H1 (cell line): ENCODE results near the gene PIM1. TPM values are rescaled to one million over a fixed set of nuclear protein-coding genes. Genes with fewer than 3 reads are reported as not detected.

Source experiments
- CTCF ChIA-PET: fragments of 300-600 bp; sonication (Branson Sonifier 250); formaldehyde crosslinking; loops from one replicate; lab custom pipeline; 2021; ENCODE audit not compliant: partially characterized antibody; lab: Charles Lee
- POLR2A ChIA-PET: fragments of 300-600 bp; sonication (Branson Sonifier 250); formaldehyde crosslinking; loops from one replicate; lab custom pipeline; 2021; ENCODE audit warnings: inconsistent platforms; ENCODE audit not compliant: partially characterized antibody; lab: Charles Lee
- DNase-seq, 2 experiments: peaks; one replicate each; pipeline versions ENCODE4 v3.0.0 to v3.0.0-alpha.2; 2010 to 2022; ENCODE audit warnings: low spot score in 2 of 2, low read depth in 1 of 2, mixed read lengths in 1 of 2
- FAIRE-seq: peaks from 2 replicates; lab custom pipeline; 2011; peaks lifted over from hg19 to GRCh38; lab: Jason Lieb, UNC
- H2AFZ ChIP-seq: 2 replicates; pipeline ENCODE4 v1.8.1; 2012; ENCODE audit warnings: low read length, inconsistent platforms
- H2AK5ac ChIP-seq: 2 replicates; pipeline ENCODE4 v1.6.1; 2013; ENCODE audit warnings: low read depth, low read length
- H2BK120ac ChIP-seq: replicated peaks from 2 replicates; pipeline ENCODE3; 2013; ENCODE audit warnings: low read depth, low read length, inconsistent platforms
- H2BK12ac ChIP-seq: 2 replicates; pipeline ENCODE4 v1.6.1; 2013; ENCODE audit warnings: low read depth, low read length
- H2BK15ac ChIP-seq: 2 replicates; pipeline ENCODE4 v1.6.1; 2013; ENCODE audit warnings: low read length
- H2BK20ac ChIP-seq: 2 replicates; pipeline ENCODE4 v1.6.1; 2013; ENCODE audit warnings: low read length
- H2BK5ac ChIP-seq: 2 replicates; pipeline ENCODE4 v1.6.1; 2013; ENCODE audit warnings: low read depth, low read length
- H3K14ac ChIP-seq: 2 replicates; pipeline ENCODE4 v1.6.1; 2013; ENCODE audit warnings: inconsistent platforms; ENCODE audit not compliant: insufficient read length
- H3K18ac ChIP-seq: 2 replicates; pipeline ENCODE4 v1.6.1; 2013; ENCODE audit warnings: low read length; ENCODE audit errors: extremely low read depth
- H3K23ac ChIP-seq: 2 replicates; pipeline ENCODE4 v1.6.1; 2013; ENCODE audit warnings: inconsistent platforms; ENCODE audit not compliant: insufficient read length
- H3K23me2 ChIP-seq: 2 replicates; pipeline ENCODE4 v1.6.1; 2013; ENCODE audit warnings: low read depth, low read length
- H3K27ac ChIP-seq: 2 replicates; pipeline ENCODE4 v1.6.1; 2011; ENCODE audit warnings: low read depth, low read length, inconsistent platforms
- H3K27me3 ChIP-seq, 4 experiments: replicated peaks in 1 of 4; 1 replicate in 1 of 4; 2 replicates in 3 of 4; pipeline versions ENCODE4 v1.6.1 to v1.8.1; 2011 to 2013; ENCODE audit warnings: low read length in 3 of 4, mild to moderate bottlenecking in 3 of 4, inconsistent platforms in 2 of 4, mixed read lengths in 2 of 4, moderate library complexity in 1 of 4; ENCODE audit not compliant: control insufficient read depth in 3 of 4, insufficient read depth in 3 of 4; ENCODE audit errors: extremely low read depth in 1 of 4
- H3K36me3 ChIP-seq, 4 experiments: 2 replicates each; pipeline versions ENCODE4 v1.6.1 to v1.8.1; 2011 to 2013; ENCODE audit warnings: mild to moderate bottlenecking in 4 of 4, low read length in 3 of 4, moderate library complexity in 2 of 4, control low read depth in 1 of 4, inconsistent platforms in 1 of 4; ENCODE audit not compliant: insufficient read depth in 4 of 4, control insufficient read depth in 2 of 4
- H3K4ac ChIP-seq: replicated peaks from 2 replicates; pipeline ENCODE3; 2013; ENCODE audit warnings: low read length, low read depth, mixed read lengths, inconsistent platforms; ENCODE audit not compliant: insufficient read length
- H3K4me1 ChIP-seq, 4 experiments: replicated peaks in 1 of 4; 1 replicate in 1 of 4; 2 replicates in 3 of 4; pipeline versions ENCODE4 v1.6.1 to v1.8.1; 2011 to 2013; ENCODE audit warnings: low read length in 3 of 4, inconsistent platforms in 2 of 4, mixed read lengths in 1 of 4; ENCODE audit not compliant: insufficient read depth in 4 of 4, control insufficient read depth in 3 of 4
- H3K4me2 ChIP-seq, 2 experiments: 2 replicates each; pipeline versions ENCODE4 v1.6.1 to v1.8.1; 2011 to 2013; ENCODE audit warnings: low read depth in 2 of 2, low read length in 2 of 2, control low read depth in 1 of 2, inconsistent platforms in 1 of 2, mild to moderate bottlenecking in 1 of 2; ENCODE audit not compliant: insufficient read depth in 1 of 2
- H3K4me3 ChIP-seq, 4 experiments: fragments of 200-600, 300-600 bp in 1 of 4; sonication (generic), shearing (Covaris generic), sonication (Bioruptor Twin) in 1 of 4; 2 replicates each; pipeline versions ENCODE4 v1.5.1 to v1.8.1; 2011 to 2016; ENCODE audit warnings: low read length in 4 of 4, low read depth in 3 of 4, control low read depth in 2 of 4, inconsistent platforms in 2 of 4, mild to moderate bottlenecking in 2 of 4, mixed read lengths in 1 of 4, moderate library complexity in 1 of 4; ENCODE audit not compliant: insufficient read depth in 2 of 4; ENCODE audit errors: extremely low read depth in 1 of 4
- H3K56ac ChIP-seq: replicated peaks from 2 replicates; pipeline ENCODE3; 2013; ENCODE audit warnings: low read depth, mild to moderate bottlenecking, mixed read lengths, low read length, inconsistent platforms; ENCODE audit not compliant: insufficient read length
- H3K79me1 ChIP-seq: 2 replicates; pipeline ENCODE4 v1.6.1; 2013; ENCODE audit warnings: low read depth, low read length, control low read depth
- H3K79me2 ChIP-seq, 2 experiments: 2 replicates each; pipeline versions ENCODE4 v1.6.1 to v1.8.1; 2012 to 2013; ENCODE audit warnings: low read length in 2 of 2, mild to moderate bottlenecking in 2 of 2, inconsistent platforms in 1 of 2; ENCODE audit not compliant: insufficient read depth in 2 of 2, control insufficient read depth in 1 of 2
- H3K9ac ChIP-seq, 4 experiments: replicated peaks in 1 of 4; 1 replicate in 1 of 4; 2 replicates in 3 of 4; pipeline versions ENCODE4 v1.6.1 to v1.8.1; 2011 to 2013; ENCODE audit warnings: low read depth in 3 of 4, low read length in 3 of 4, control low read depth in 2 of 4, mild to moderate bottlenecking in 2 of 4, moderate library complexity in 2 of 4, inconsistent platforms in 1 of 4; ENCODE audit errors: extremely low read depth in 1 of 4
- H3K9me3 ChIP-seq, 2 experiments: 2 replicates each; pipeline versions ENCODE4 v1.6.1 to v1.8.1; 2012 to 2013; ENCODE audit warnings: mild to moderate bottlenecking in 2 of 2, moderate library complexity in 2 of 2, control low read depth in 1 of 2, inconsistent platforms in 1 of 2, low read depth in 1 of 2, low read length in 1 of 2, mixed read lengths in 1 of 2; ENCODE audit not compliant: insufficient read depth in 2 of 2
- H4K20me1 ChIP-seq, 2 experiments: replicated peaks in 1 of 2; 2 replicates each; pipeline versions ENCODE3 to v1.8.1; 2011 to 2013; ENCODE audit warnings: inconsistent platforms in 2 of 2, low read length in 2 of 2, mild to moderate bottlenecking in 1 of 2; ENCODE audit not compliant: insufficient read depth in 2 of 2, control insufficient read depth in 1 of 2
- H4K5ac ChIP-seq: 2 replicates; pipeline ENCODE4 v1.6.1; 2013; ENCODE audit warnings: low read length, low read depth, mixed read lengths, inconsistent platforms; ENCODE audit not compliant: insufficient read length
- H4K8ac ChIP-seq: 2 replicates; pipeline ENCODE4 v1.8.0; 2013; ENCODE audit warnings: mild to moderate bottlenecking, moderate library complexity, low read length, inconsistent platforms; ENCODE audit not compliant: insufficient read depth; ENCODE audit errors: extremely low read depth
- H4K91ac ChIP-seq: replicated peaks from 2 replicates; pipeline ENCODE3; 2013; ENCODE audit warnings: low read length, mixed read lengths, inconsistent platforms; ENCODE audit not compliant: insufficient read length
- BACH1 ChIP-seq: IDR thresholded peaks from 2 replicates; pipeline ENCODE4 v1.6.1; 2012; ENCODE audit warnings: low read length, improper control_type of control experiment
- RAD21 ChIP-seq, 2 experiments: IDR thresholded peaks in 1 of 2; conservative IDR thresholded peaks in 1 of 2; 2 replicates each; pipeline ENCODE4 v1.6.1; 2011; ENCODE audit warnings: low read depth in 2 of 2, low read length in 2 of 2, improper control_type of control experiment in 1 of 2, inconsistent platforms in 1 of 2, mild to moderate bottlenecking in 1 of 2, moderate library complexity in 1 of 2
- WGBS, 2 experiments: shearing (Covaris generic) in 1 of 2; methylation state at CpG; one replicate each; pipeline versions ENCODE4 v1.1.6 to v1.1.7; 2013 to 2015; ENCODE audit warnings: low lambda C conversion rate in 2 of 2, mixed read lengths in 2 of 2, inconsistent platforms in 1 of 2, low coverage in 1 of 2, missing lambda C conversion rate in 1 of 2; ENCODE audit not compliant: insufficient replicate concordance in 2 of 2, insufficient coverage in 1 of 2, insufficient read length in 1 of 2; ENCODE audit errors: extremely low coverage in 1 of 2, missing lambda C conversion rate in 1 of 2; 5-methylcytosine and 5-hydroxymethylcytosine counted together
- polyA plus RNA-seq, 7 experiments: library from polyadenylated mRNA; depleted of rRNA in 3 of 7; stranded (reverse) in 5 of 7; unstranded in 2 of 7; fragments of >200 nt in 5 of 7; fragments of 200-250 nt in 2 of 7; gene quantifications; 1 replicate in 5 of 7; 2 replicates in 1 of 7; 4 replicates in 1 of 7; pipeline versions ENCODE4 v1.2.1 to v1.2.3, GENCODE V29; 2011 to 2013; ENCODE audit warnings: missing spikeins in 2 of 7, mixed read lengths in 2 of 7
- total RNA-seq: library from RNA; stranded (reverse); fragmentation: NEBNext Ultra II Directional; extraction: Animal tissue kit (Norgen Biotek cat#: 25700); gene quantifications from 2 replicates; pipeline ENCODE4 v1.2.1, GENCODE V29; 2021

The PIM1 gene
- total and polyA plus RNA-seq, 2 of the 8 experiments (the other 6 are each of a cell fraction or from before 2014, with no cell fraction given), result 25.5 to 94.9 TPM

GRCh38 chr6:37205175-37205996 lies 35.4 kb downstream of the PIM1 start:
- WGBS, 2 experiments, result 73% methylated on average over 13 of the region's 13 CpGs; no CpG with 5 or more reads in 1 of the 2 experiments
- Histone ChIP-seq H4K8ac (no peak overlapping the region), H3K4me1 (no peaks in the 10 kb centered on the region; a peak in 1 of 7 replicates), H2BK20ac (no peak overlapping the region), H3K4me3 (no peak overlapping the region), H4K91ac (no peak overlapping the region), H3K18ac (no peak overlapping the region), H2BK15ac (no peak overlapping the region), H3K23ac (no peak overlapping the region), H2BK12ac (no peak overlapping the region), H4K5ac (no peak overlapping the region), H3K9ac (no peak overlapping the region), H3K79me2 (no peaks in the 10 kb centered on the region), H3K27me3 (no peaks in the 10 kb centered on the region; a peak in 1 of 7 replicates), H2BK5ac (no peak overlapping the region; the same call in 1 of the 2 replicates), H3K56ac (no peak overlapping the region), H3K36me3 (no peaks in the 10 kb centered on the region), H3K23me2 (peaks cover 5% of the 10 kb centered on the region; the same call in 1 of the 2 replicates), H2AFZ (0 out of 2 replicates have a peak overlapping the region, but pooled peaks have one; percentile 18), H3K27ac (no peak overlapping the region), H3K9me3 (no peaks in the 10 kb centered on the region), H2BK120ac (no peak overlapping the region), H2AK5ac (no peak overlapping the region), H4K20me1 (peaks cover 0 to 2% of the 10 kb centered on the region in 2 experiments), H3K14ac (no peak overlapping the region), H3K4me2 (no peak overlapping the region), H3K4ac (no peak overlapping the region), H3K79me1 (no peaks in the 10 kb centered on the region)
- CTCF ChIA-PET, result interaction anchor here (0.6 to 34.9 kb wide), 11 partner anchors 11 to 466 kb away, joined by 3 to 866 read pairs (median 3); no protein-coding TSS in a partner anchor
- DNase-seq (no peak), FAIRE-seq (no peak)
- TF ChIP-seq BACH1 (no peak), RAD21 (IDR thresholded peaks at IDR 0.05 in 1 of 2, conservative IDR thresholded peaks at IDR 0.05 in 1 of 2; ENCODE audit: low read depth in 2 of 2, low read length in 2 of 2) (no peak)
- POLR2A ChIA-PET, result interaction anchor here (0.6 to 2.8 kb wide), 5 partner anchors 33 to 154 kb away, joined by 3 to 9 read pairs (median 3); no protein-coding TSS in a partner anchor
